Measurements from ENCODE around the gene LONP2.

LONP2 gene

DNA sequence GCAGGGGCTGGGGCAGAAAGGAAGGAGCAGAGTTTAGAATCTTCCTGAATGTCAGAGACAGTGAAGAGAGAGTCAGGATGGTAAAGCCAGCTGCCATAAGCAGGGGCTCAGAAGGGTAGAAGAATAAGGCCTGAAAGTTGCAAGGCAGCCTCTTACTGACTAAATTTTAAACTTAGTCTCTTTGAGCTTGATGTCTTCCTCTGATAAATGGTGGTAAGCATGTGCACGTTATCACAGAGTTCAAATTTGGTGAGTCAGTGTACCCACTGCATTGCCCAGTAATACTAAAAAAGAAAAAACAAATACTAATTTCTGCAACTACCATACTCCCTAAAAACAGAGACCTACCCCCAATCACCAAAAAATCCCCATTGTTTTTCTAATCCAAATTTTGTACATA, 96.0 kb downstream of the LONP2 start:
- no peak overlapping the region for H3K4ac ChIP-seq (ENCODE audit: low read depth in 1 of 2, low read length in 2 of 2)
- H3K36me3 ChIP-seq (ENCODE audit: control insufficient read depth in 1 of 2, insufficient read depth in 2 of 2, low read depth in 1 of 2, low read length in 2 of 2), result peaks cover 32 to 76% of the 10 kb centered on the region in 2 experiments
- H3K79me1 ChIP-seq (replicated peaks; ENCODE audit: low read length, poor library complexity, severe bottlenecking), result peaks cover 31% of the 10 kb centered on the region
- H3K4me2 ChIP-seq (ENCODE audit: low read length, poor library complexity, severe bottlenecking), result no peak overlapping the region
- no peak for DNase-seq
- no peak overlapping the region for H4K8ac ChIP-seq (ENCODE audit: low read length)
- H2BK15ac ChIP-seq (ENCODE audit: low read depth, poor library complexity, severe bottlenecking), result no peak overlapping the region
- H3K9me3 ChIP-seq (ENCODE audit: control insufficient read depth, low read length), result no peaks in the 10 kb centered on the region
- H3K4me3 ChIP-seq (ENCODE audit: insufficient read depth in 1 of 2, low read depth in 1 of 2, low read length in 2 of 2), result no peak overlapping the region
- no peak overlapping the region for H4K91ac ChIP-seq (ENCODE audit: low read length)
- H2AFZ ChIP-seq (ENCODE audit: low read depth, low read length), result no peak overlapping the region
- no peak overlapping the region for H3K27ac ChIP-seq (ENCODE audit: low read length, poor library complexity, severe bottlenecking)
- no peak overlapping the region for H2BK5ac ChIP-seq (ENCODE audit: low read depth, low read length, poor library complexity, severe bottlenecking)
- 97% methylated on average over 1 of the region's 1 CpG for WGBS
- H3K18ac ChIP-seq (ENCODE audit: low read depth in 1 of 2, low read length in 2 of 2), result no peak overlapping the region
- H3K9ac ChIP-seq (ENCODE audit: low read length), result no peak overlapping the region
- peaks cover 3% of the 10 kb centered on the region for H3K4me1 ChIP-seq (ENCODE audit: control insufficient read depth, insufficient read depth, low read depth, low read length)
- H3K27me3 ChIP-seq (ENCODE audit: control insufficient read depth in 1 of 2, insufficient read depth in 1 of 2, low read length in 2 of 2), result no peaks in the 10 kb centered on the region
- H2BK120ac ChIP-seq (ENCODE audit: low read depth, low read length), result no peak overlapping the region
- H2BK12ac ChIP-seq (ENCODE audit: low read length in 2 of 2), result no peak overlapping the region
- no peak overlapping the region for H3K14ac ChIP-seq (ENCODE audit: low read length in 2 of 2)
- H2AK5ac ChIP-seq (ENCODE audit: low read length, severe bottlenecking), result no peak overlapping the region
- H3K23ac ChIP-seq (ENCODE audit: low read length in 2 of 2), result no peak overlapping the region

DNA sequence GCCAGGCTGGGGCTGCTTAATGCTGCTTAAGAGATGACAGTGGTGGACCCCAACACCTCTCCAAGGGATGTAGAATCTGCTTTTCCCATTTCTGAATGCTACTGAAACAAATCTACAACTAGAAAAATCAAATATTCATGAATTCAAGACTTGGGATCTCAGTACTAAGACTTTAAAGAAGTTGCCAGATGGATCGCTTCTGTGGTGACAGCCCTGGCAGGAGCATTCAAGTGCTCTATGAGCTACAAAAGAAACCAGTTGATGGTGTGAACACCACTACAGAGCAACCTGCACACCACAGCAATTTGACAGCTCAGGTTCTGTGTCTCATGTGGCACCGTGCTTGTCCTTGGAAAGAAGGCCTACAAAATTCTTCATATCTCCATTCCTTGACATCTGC, 98.5 kb downstream of the LONP2 start:
- DNase-seq, result no peak
- Histone ChIP-seq H3K4me2 (ENCODE audit: low read length, poor library complexity, severe bottlenecking) (no peak overlapping the region), H2AFZ (ENCODE audit: low read depth, low read length) (no peak overlapping the region), H3K4me1 (ENCODE audit: control insufficient read depth, insufficient read depth, low read depth, low read length) (no peaks in the 10 kb centered on the region), H3K27ac (ENCODE audit: low read length, poor library complexity, severe bottlenecking) (no peak overlapping the region), H4K8ac (ENCODE audit: low read length) (no peak overlapping the region), H3K79me1 (replicated peaks; ENCODE audit: low read length, poor library complexity, severe bottlenecking) (peaks cover 32% of the 10 kb centered on the region), H3K18ac (ENCODE audit: low read depth in 1 of 2, low read length in 2 of 2) (no peak overlapping the region), H3K9ac (ENCODE audit: low read length) (no peak overlapping the region), H2AK5ac (ENCODE audit: low read length, severe bottlenecking) (no peak overlapping the region), H2BK120ac (ENCODE audit: low read depth, low read length) (no peak overlapping the region), H3K14ac (ENCODE audit: low read length in 2 of 2) (no peak overlapping the region), H3K23ac (ENCODE audit: low read length in 2 of 2) (no peak overlapping the region), H3K36me3 (ENCODE audit: control insufficient read depth in 1 of 2, insufficient read depth in 2 of 2, low read depth in 1 of 2, low read length in 2 of 2) (peaks cover 34 to 69% of the 10 kb centered on the region in 2 experiments), H2BK12ac (ENCODE audit: low read length in 2 of 2) (no peak overlapping the region), H3K4ac (ENCODE audit: low read depth in 1 of 2, low read length in 2 of 2) (no peak overlapping the region), H2BK15ac (ENCODE audit: low read depth, poor library complexity, severe bottlenecking) (no peak overlapping the region), H3K9me3 (ENCODE audit: control insufficient read depth, low read length) (no peaks in the 10 kb centered on the region), H2BK5ac (ENCODE audit: low read depth, low read length, poor library complexity, severe bottlenecking) (no peak overlapping the region), H4K91ac (ENCODE audit: low read length) (no peak overlapping the region), H3K4me3 (ENCODE audit: insufficient read depth in 1 of 2, low read depth in 1 of 2, low read length in 2 of 2) (no peak overlapping the region), H3K27me3 (ENCODE audit: control insufficient read depth in 1 of 2, insufficient read depth in 1 of 2, low read length in 2 of 2) (no peaks in the 10 kb centered on the region)
- WGBS, result 99% methylated on average over 2 of the region's 2 CpGs

GRCh38 chr16:48347191-48347865, 103.2 kb downstream of the LONP2 start:
- Histone ChIP-seq H3K36me3 (ENCODE audit: control insufficient read depth in 1 of 2, insufficient read depth in 2 of 2, low read depth in 1 of 2, low read length in 2 of 2) (peaks cover 33 to 82% of the 10 kb centered on the region in 2 experiments), H2AFZ (ENCODE audit: low read depth, low read length) (no peak overlapping the region), H3K27ac (ENCODE audit: low read length, poor library complexity, severe bottlenecking) (no peak overlapping the region), H3K18ac (ENCODE audit: low read depth in 1 of 2, low read length in 2 of 2) (no peak overlapping the region), H3K14ac (ENCODE audit: low read length in 2 of 2) (no peak overlapping the region), H3K27me3 (ENCODE audit: control insufficient read depth in 1 of 2, insufficient read depth in 1 of 2, low read length in 2 of 2) (no peaks in the 10 kb centered on the region), H3K9ac (ENCODE audit: low read length) (no peak overlapping the region), H3K4me3 (ENCODE audit: insufficient read depth in 1 of 2, low read depth in 1 of 2, low read length in 2 of 2) (no peak overlapping the region), H2AK5ac (ENCODE audit: low read length, severe bottlenecking) (no peak overlapping the region), H4K91ac (ENCODE audit: low read length) (no peak overlapping the region), H3K79me1 (replicated peaks; ENCODE audit: low read length, poor library complexity, severe bottlenecking) (peaks cover 30% of the 10 kb centered on the region), H3K4ac (ENCODE audit: low read depth in 1 of 2, low read length in 2 of 2) (no peak overlapping the region), H2BK120ac (ENCODE audit: low read depth, low read length) (no peak overlapping the region), H3K4me1 (ENCODE audit: control insufficient read depth, insufficient read depth, low read depth, low read length) (no peaks in the 10 kb centered on the region), H3K4me2 (ENCODE audit: low read length, poor library complexity, severe bottlenecking) (no peak overlapping the region), H4K8ac (ENCODE audit: low read length) (no peak overlapping the region), H2BK15ac (ENCODE audit: low read depth, poor library complexity, severe bottlenecking) (no peak overlapping the region), H3K23ac (ENCODE audit: low read length in 2 of 2) (no peak overlapping the region), H2BK5ac (ENCODE audit: low read depth, low read length, poor library complexity, severe bottlenecking) (no peak overlapping the region), H2BK12ac (ENCODE audit: low read length in 2 of 2) (no peak overlapping the region), H3K9me3 (ENCODE audit: control insufficient read depth, low read length) (no peaks in the 10 kb centered on the region)
- DNase-seq, result no peak
- 98% methylated on average over 19 of the region's 20 CpGs for WGBS

- WGBS, result 100% methylated on average over 1 of the region's 4 CpGs
Measured at GRCh38 chr16:48347980-48348379, 103.9 kb downstream of the LONP2 start.

More at GRCh38 chr16:48347980-48348379, 103.9 kb downstream of the LONP2 start:
- H3K4me2 ChIP-seq (ENCODE audit: low read length, poor library complexity, severe bottlenecking), result no peak overlapping the region
- no peak overlapping the region for H2BK15ac ChIP-seq (ENCODE audit: low read depth, poor library complexity, severe bottlenecking)
- H3K9ac ChIP-seq (ENCODE audit: low read length), result no peak overlapping the region
- no peak overlapping the region for H2AK5ac ChIP-seq (ENCODE audit: low read length, severe bottlenecking)
- no peak for DNase-seq
- H3K18ac ChIP-seq (ENCODE audit: low read depth in 1 of 2, low read length in 2 of 2), result no peak overlapping the region
- H3K4ac ChIP-seq (ENCODE audit: low read depth in 1 of 2, low read length in 2 of 2), result no peak overlapping the region
- H3K23ac ChIP-seq (ENCODE audit: low read length in 2 of 2), result no peak overlapping the region
- H2AFZ ChIP-seq (ENCODE audit: low read depth, low read length), result no peak overlapping the region
- H3K79me1 ChIP-seq (replicated peaks; ENCODE audit: low read length, poor library complexity, severe bottlenecking), result peaks cover 32% of the 10 kb centered on the region
- H3K36me3 ChIP-seq (ENCODE audit: control insufficient read depth in 1 of 2, insufficient read depth in 2 of 2, low read depth in 1 of 2, low read length in 2 of 2), result peaks cover 33 to 82% of the 10 kb centered on the region in 2 experiments
- no peaks in the 10 kb centered on the region for H3K4me1 ChIP-seq (ENCODE audit: control insufficient read depth, insufficient read depth, low read depth, low read length)
- H2BK5ac ChIP-seq (ENCODE audit: low read depth, low read length, poor library complexity, severe bottlenecking), result no peak overlapping the region
- no peak overlapping the region for H3K4me3 ChIP-seq (ENCODE audit: insufficient read depth in 1 of 2, low read depth in 1 of 2, low read length in 2 of 2)
- no peak overlapping the region for H3K14ac ChIP-seq (ENCODE audit: low read length in 2 of 2)
- no peak overlapping the region for H2BK120ac ChIP-seq (ENCODE audit: low read depth, low read length)
- no peak overlapping the region for H4K8ac ChIP-seq (ENCODE audit: low read length)
- H4K91ac ChIP-seq (ENCODE audit: low read length), result no peak overlapping the region
- H2BK12ac ChIP-seq (ENCODE audit: low read length in 2 of 2), result no peak overlapping the region
- no peak overlapping the region for H3K27ac ChIP-seq (ENCODE audit: low read length, poor library complexity, severe bottlenecking)
- H3K27me3 ChIP-seq (ENCODE audit: control insufficient read depth in 1 of 2, insufficient read depth in 1 of 2, low read length in 2 of 2), result no peaks in the 10 kb centered on the region
- no peaks in the 10 kb centered on the region for H3K9me3 ChIP-seq (ENCODE audit: control insufficient read depth, low read length)
